Natural killer cell (primary cell): ENCODE results near the gene GALR2. TPM values are rescaled to one million over a fixed set of nuclear protein-coding genes. Genes with fewer than 3 reads are reported as not detected.

Source experiments
- ATAC-seq, 3 donors: fragments of 150-1000 bp in 2 of 3; fragments of 200-7000 bp in 1 of 3; cut with Tn5 transposase; 1 replicate in 1 of 3; 2 replicates in 2 of 3; pipeline ENCODE4 v1.10.0; 2021; ENCODE audit warnings: mild to moderate bottlenecking in 2 of 3, moderate library complexity in 2 of 3
- DNase-seq, 2 donors: peaks; one replicate each; pipeline versions ENCODE4 v3.0.0 to v3.0.0-alpha.2; 2013 to 2021; ENCODE audit warnings: mixed read lengths in 1 of 2
- H3K27ac ChIP-seq: one replicate; pipeline ENCODE4 v1.5.1; 2013; ENCODE audit warnings: mild to moderate bottlenecking, low read length
- H3K27me3 ChIP-seq: one replicate; pipeline ENCODE4 v1.6.1; 2013; ENCODE audit warnings: low read length; ENCODE audit not compliant: control insufficient read depth, insufficient read depth
- H3K36me3 ChIP-seq: one replicate; pipeline ENCODE4 v1.6.1; 2013; ENCODE audit warnings: low read length; ENCODE audit not compliant: control insufficient read depth, insufficient read depth
- H3K4me1 ChIP-seq: one replicate; pipeline ENCODE4 v1.6.1; 2013; ENCODE audit warnings: low read length; ENCODE audit not compliant: control insufficient read depth, insufficient read depth
- H3K4me3 ChIP-seq: one replicate; pipeline ENCODE4 v1.5.1; 2013; ENCODE audit warnings: low read length
- H3K9me3 ChIP-seq: one replicate; pipeline ENCODE4 v1.6.1; 2013; ENCODE audit warnings: low read length; ENCODE audit not compliant: control insufficient read depth, insufficient read depth
- H3K27ac Mint-ChIP-seq, 2 donors: one replicate each; pipeline ENCODE4 v1.8.0; 2022; ENCODE audit warnings: mild to moderate bottlenecking in 2 of 2, mixed read lengths in 2 of 2, moderate library complexity in 1 of 2
- H3K27me3 Mint-ChIP-seq, 2 donors: one replicate each; pipeline ENCODE4 v1.8.0; 2022; ENCODE audit warnings: low read depth in 2 of 2, mixed read lengths in 2 of 2
- H3K36me3 Mint-ChIP-seq: one replicate; pipeline ENCODE4 v1.8.0; 2022; ENCODE audit warnings: mixed read lengths
- H3K4me1 Mint-ChIP-seq, 2 donors: one replicate each; pipeline ENCODE4 v1.8.0; 2022; ENCODE audit warnings: mixed read lengths in 2 of 2
- H3K4me3 Mint-ChIP-seq: one replicate; pipeline ENCODE4 v1.8.0; 2022; ENCODE audit warnings: mild to moderate bottlenecking, moderate library complexity, mixed read lengths
- H3K9me3 Mint-ChIP-seq, 2 donors: one replicate each; pipeline ENCODE4 v1.8.0; 2022; ENCODE audit warnings: mixed read lengths in 2 of 2
- CTCF ChIP-seq: fragments of 200-600 bp; IDR thresholded peaks from one replicate; pipeline ENCODE4 v1.8.0; 2022; ENCODE audit warnings: antibody characterized with exemption
- WGBS: methylation state at CpG from one replicate; pipeline ENCODE4 v1.1.7; 2013; ENCODE audit warnings: missing lambda C conversion rate; ENCODE audit not compliant: insufficient coverage; 5-methylcytosine and 5-hydroxymethylcytosine counted together
- intact Hi-C: fragments of 100-400 bp; cut with micrococcal nuclease; formaldehyde crosslinking; loops from one replicate; pipeline ENCODE4 v1.14.2; 2022
- total RNA-seq, 4 donors: library from RNA; stranded (reverse); fragments of 120-200 nt in 1 of 4; gene quantifications; one replicate each; pipeline versions ENCODE4 v1.2.3 to v1.2.4, GENCODE V29; 2013 to 2022

GALR2 gene
- total RNA-seq, 3 donors from 2014 or later (not counting 1 experiment from before 2014, with no cell fraction given) = 0.27 to 0.53 TPM; not detected in 1

- Mint-ChIP-seq H3K27me3 (no peaks in the 10 kb centered on the region), H3K9me3 (no peaks in the 10 kb centered on the region), H3K36me3 (no peaks in the 10 kb centered on the region), H3K4me1 (peaks cover 9 to 12% of the 10 kb centered on the region in 2 donors), H3K4me3 (no peak overlapping the region), H3K27ac (no peak overlapping the region)
- Histone ChIP-seq H3K9me3 (no peaks in the 10 kb centered on the region), H3K36me3 (peaks cover under 1% of the 10 kb centered on the region), H3K27ac (no peak overlapping the region), H3K4me3 (no peak overlapping the region), H3K4me1 (peaks cover 16% of the 10 kb centered on the region), H3K27me3 (no peaks in the 10 kb centered on the region)
- no peak for DNase-seq
- intact Hi-C loops = no loop called here
- ATAC-seq = no peak
- no peak for TF ChIP-seq CTCF
- 95% methylated on average over 6 of the region's 6 CpGs for WGBS
Measured at GRCh38 chr17:76033139-76033538, 41.4 kb upstream of the GALR2 start.

GRCh38 chr17:76034428-76035350 lies 39.9 kb upstream of the GALR2 start:
- no peak for DNase-seq
- intact Hi-C loops = no loop called here
- Mint-ChIP-seq H3K4me3 (no peak overlapping the region), H3K4me1 (peaks cover 2 to 4% of the 10 kb centered on the region in 2 donors), H3K36me3 (peaks cover 15% of the 10 kb centered on the region), H3K9me3 (no peaks in the 10 kb centered on the region), H3K27ac (no peak overlapping the region), H3K27me3 (no peaks in the 10 kb centered on the region)
- Histone ChIP-seq H3K27ac (no peak overlapping the region), H3K4me1 (peaks cover 6% of the 10 kb centered on the region), H3K4me3 (no peak overlapping the region), H3K36me3 (peaks cover 15% of the 10 kb centered on the region), H3K27me3 (no peaks in the 10 kb centered on the region), H3K9me3 (no peaks in the 10 kb centered on the region)
- no peak for ATAC-seq
- no peak for TF ChIP-seq CTCF
- WGBS = 93% methylated on average over 12 of the region's 13 CpGs

- no peak for DNase-seq
- intact Hi-C loops = no loop called here
- H3K4me1 Mint-ChIP-seq = no peaks in the 10 kb centered on the region
- Histone ChIP-seq H3K36me3 (peaks cover 35% of the 10 kb centered on the region), H3K27me3 (no peaks in the 10 kb centered on the region), H3K27ac (no peak overlapping the region), H3K4me1 (no peaks in the 10 kb centered on the region), H3K9me3 (no peaks in the 10 kb centered on the region), H3K4me3 (no peak overlapping the region)
- 96% methylated on average over 22 of the region's 22 CpGs for WGBS
- no peak overlapping the region for H3K4me3 Mint-ChIP-seq
- H3K9me3 Mint-ChIP-seq = no peaks in the 10 kb centered on the region
- no peak for TF ChIP-seq CTCF
- H3K27me3 Mint-ChIP-seq = no peaks in the 10 kb centered on the region
- no peak overlapping the region for H3K27ac Mint-ChIP-seq
- no peak for ATAC-seq
- peaks cover 21% of the 10 kb centered on the region for H3K36me3 Mint-ChIP-seq
Measured at GRCh38 chr17:76036497-76037261, 37.9 kb upstream of the GALR2 start.
